Peyer's patch (tissue), 4 donors: ENCODE data around the gene ECPAS.

Experiments used
- POLR2A ChIP-seq, 2 donors: fragments of 450-650 bp; IDR thresholded peaks; one replicate each; pipeline ENCODE4 v1.5.1; 2017; ENCODE audit warnings: antibody characterized with exemption in 2 of 2, mild to moderate bottlenecking in 2 of 2, moderate library complexity in 2 of 2
- TF ChIP-seq, protein P1 (sequence below), 6 experiments: fragments of 450-650 bp in 4 of 6; fragments of 200-600 bp in 2 of 6; sonication (generic) in 1 of 6; IDR thresholded peaks; one replicate each; pipeline ENCODE4 v1.5.1; 2017 to 2019; ENCODE audit warnings: antibody characterized with exemption in 6 of 6, mild to moderate bottlenecking in 3 of 6, moderate library complexity in 1 of 6

DNA sequence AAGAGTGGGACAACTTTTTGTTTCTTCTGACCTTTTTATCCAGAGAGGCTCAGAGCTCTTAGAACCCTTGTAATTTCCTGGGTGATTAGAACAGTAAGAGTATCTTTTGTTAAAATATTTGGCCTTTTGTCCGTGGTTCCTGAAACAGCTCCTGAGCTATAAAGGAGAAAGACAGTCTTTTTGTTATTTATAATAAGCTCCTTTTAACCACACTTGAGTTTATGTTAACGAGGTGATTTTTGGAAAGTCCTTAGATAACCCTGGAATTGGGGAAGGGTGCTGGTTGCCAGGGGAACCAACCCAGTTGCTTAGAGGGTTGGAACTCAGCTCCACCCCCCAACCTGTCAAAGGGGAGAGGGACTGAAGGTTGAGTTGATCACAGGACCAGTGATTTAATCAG is 45.6 kb upstream of the ECPAS start:
- no peak for TF ChIP-seq POLR2A (IDR thresholded peaks at IDR 0.05)
- TF ChIP-seq, protein P1, sequence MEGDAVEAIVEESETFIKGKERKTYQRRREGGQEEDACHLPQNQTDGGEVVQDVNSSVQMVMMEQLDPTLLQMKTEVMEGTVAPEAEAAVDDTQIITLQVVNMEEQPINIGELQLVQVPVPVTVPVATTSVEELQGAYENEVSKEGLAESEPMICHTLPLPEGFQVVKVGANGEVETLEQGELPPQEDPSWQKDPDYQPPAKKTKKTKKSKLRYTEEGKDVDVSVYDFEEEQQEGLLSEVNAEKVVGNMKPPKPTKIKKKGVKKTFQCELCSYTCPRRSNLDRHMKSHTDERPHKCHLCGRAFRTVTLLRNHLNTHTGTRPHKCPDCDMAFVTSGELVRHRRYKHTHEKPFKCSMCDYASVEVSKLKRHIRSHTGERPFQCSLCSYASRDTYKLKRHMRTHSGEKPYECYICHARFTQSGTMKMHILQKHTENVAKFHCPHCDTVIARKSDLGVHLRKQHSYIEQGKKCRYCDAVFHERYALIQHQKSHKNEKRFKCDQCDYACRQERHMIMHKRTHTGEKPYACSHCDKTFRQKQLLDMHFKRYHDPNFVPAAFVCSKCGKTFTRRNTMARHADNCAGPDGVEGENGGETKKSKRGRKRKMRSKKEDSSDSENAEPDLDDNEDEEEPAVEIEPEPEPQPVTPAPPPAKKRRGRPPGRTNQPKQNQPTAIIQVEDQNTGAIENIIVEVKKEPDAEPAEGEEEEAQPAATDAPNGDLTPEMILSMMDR (IDR thresholded peaks at IDR 0.05), result no peak
